Measurements from ENCODE around the gene DIPK1A.
"Not testable (repeated sequence)": the region's sequence is repeated elsewhere in the genome, so short reads cannot be mapped to it uniquely, and the experiment has no call there.

The DIPK1A gene

DNA sequence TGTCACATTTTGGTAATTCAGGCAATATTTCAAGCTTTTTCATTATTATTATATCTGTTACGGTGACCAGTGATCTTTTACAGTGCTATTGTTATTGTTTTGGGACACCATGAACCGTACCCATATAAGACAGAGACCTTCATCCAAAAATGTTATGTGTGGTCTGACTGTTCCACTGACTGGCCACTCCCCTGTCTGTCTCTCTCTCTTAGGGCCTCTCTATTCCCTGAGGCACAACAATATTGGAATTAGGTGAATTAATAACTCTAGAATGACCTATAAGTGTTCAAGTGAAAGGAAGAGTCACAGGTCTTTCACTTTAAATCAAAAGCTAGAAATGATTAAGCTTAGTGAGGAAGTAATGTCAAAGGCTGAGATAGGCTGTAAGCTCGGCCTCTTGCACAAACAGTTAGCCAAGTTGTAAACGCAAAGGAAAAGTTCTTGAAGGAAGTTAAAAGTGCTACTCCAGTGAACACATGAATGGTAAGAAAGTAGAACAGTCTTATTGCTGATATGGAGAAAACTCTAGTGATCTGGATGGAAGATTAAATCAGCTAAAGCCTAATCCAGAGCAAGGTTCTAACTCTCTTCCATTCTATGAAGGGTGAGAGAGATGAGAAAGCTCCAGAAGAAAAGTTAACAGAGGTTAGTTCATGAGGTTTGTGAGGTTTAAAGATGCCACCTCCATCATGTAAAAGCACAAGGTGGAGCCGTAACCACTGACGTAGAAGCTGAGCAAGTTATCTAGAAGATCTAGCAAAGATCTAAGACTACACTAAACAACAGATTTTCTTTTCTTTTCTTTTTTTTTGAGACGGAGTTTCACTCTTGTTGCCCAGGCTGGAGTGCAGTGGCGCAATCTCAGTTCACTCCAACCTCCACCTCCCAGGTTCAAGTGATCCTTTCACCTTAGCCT lies 19.7 kb upstream of the DIPK1A start:
- no peak for DNase-seq (ENCODE audit: low read depth in 3 of 3)

DNA sequence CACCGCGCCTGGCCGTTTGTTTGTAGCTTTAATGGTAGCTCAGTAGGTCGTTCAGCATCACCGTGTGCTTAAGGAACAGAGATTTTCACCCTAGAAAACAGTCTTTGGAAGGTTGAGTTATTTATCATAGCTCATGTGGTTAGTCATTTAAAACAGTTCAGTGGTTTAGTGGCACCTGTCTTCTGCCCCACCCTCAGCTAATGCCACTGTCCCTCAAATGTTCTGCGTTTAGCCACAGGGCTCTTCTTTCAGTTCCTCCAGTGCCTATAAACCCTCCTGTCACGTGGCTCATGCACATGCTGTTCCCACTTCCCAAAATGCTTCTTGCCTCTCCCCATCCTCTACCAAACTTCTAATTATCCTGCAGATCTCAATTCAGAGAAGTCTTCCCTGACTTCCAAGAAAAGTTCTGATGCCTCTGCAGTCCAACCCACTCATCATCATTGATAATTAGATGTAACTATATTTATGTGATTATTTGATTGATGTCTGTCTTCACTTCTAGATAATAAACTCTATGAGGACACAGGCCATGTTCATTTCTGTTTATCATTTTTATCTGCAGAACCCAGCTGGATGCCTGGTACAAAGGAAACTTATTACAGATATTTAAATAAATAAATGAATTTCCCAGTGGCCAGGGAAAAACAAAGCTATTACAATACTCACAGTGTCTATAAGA lies 14.4 kb upstream of the DIPK1A start:
- DNase-seq (ENCODE audit: low read depth in 3 of 3): no peak

DNA sequence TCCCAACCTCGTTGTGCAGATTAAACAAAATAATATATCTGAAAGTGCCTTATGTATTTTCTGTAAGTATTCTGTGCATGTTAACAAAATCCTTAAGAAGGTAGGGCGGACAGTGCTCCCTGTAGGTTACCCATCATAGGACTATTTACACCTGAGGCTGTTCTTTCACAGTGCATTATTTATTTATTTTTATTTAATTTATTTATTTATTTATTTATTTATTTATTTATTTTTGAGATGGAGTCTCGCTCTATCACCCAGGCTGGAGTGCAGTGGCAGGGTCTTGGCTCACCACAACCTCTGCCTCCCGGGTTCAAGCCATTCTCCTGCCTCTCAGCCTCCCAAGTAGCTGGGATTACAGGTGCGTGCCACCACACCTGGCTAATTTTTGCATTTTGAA lies 12.8 kb upstream of the DIPK1A start:
- not testable (repeated sequence) for DNase-seq (ENCODE audit: low read depth in 3 of 3)

DNA sequence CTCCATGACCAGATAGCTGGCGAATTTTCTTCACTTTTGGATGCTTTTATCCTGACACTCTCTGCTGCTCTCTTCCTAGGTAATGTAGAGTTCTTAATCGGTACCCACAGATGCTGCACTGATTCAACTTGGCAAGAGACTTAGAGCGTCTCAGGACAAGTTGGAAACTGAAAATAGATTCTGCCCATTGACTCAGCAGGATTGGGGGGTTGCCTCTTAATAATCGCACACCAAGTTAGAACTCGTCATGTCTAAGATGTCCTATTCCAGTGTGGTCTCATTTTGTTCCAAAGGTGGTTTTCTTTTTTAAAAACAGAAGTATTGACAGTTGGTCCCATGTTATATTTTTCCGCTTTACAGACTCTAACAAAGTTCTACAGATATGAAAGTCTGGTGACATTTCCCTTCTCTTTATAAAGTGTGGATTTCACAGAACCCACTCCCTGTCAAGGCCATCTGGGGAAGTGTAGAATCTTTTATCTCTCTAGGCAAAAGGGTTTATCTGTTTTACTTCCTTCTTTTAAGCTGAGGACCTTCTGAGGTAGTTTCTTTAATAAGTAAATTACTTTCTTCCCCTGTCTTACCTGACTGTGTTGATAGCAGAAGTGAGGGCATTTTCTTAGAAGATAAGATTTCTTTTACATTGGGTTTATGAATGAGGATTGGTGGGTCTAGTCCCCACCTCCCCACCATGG lies 12.1 kb upstream of the DIPK1A start:
- DNase-seq (ENCODE audit: low read depth in 3 of 3): no peak

DNA sequence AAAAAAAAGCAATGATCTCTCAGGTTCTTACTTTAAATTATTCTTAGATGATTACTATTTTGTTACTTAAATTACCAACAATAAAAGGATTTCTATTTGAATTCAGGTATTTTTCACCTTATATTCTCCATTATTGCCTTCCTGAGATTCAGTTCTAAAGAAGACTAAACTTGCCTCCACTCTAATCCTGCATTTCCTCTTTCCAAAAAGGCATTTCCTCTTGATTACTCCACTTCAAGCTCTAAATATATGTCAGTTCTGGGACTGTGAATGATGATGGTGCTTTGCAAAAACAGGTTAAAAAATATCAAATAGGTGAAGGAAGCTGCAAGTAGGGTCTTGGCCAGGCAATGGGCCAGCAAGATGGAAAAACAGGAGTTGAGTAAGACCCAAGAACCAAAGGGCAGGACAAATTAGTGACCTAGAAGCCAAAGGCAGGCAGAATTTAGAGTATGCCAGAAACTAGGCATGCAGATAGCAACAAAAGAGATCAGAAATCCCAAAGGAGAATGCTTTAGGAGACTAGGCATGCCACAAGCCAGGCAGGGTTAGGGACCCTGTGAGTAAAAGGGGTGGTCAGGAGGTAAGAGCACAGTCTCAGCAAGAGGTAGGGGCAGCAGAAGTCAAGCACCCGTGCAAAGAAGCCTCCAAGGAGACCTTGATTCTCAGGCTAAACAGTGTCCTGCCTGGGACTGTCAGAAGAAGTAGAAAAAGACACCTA lies 11.3 kb upstream of the DIPK1A start:
- DNase-seq (ENCODE audit: low read depth in 3 of 3): no peak

DNA sequence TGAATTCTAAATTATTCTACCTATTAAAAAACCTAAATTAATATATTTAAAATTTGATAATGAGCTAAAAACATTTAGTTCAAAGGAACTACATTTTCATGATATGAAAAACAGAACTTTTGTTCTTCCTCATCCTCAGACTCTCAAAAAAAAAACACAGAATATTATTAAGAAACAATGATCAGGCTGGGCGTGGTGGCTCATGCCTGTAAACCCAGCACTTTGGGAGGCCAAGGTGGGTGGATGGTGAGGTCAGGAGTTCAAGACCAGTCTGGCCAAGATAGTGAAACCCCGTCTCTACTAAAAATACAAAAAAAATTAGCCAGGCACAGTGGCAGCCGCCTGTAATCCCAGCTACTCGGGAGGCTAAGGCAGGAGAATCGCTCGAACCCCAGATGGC lies 10.7 kb upstream of the DIPK1A start:
- DNase-seq (ENCODE audit: low read depth in 3 of 3): not testable (repeated sequence)

DNA sequence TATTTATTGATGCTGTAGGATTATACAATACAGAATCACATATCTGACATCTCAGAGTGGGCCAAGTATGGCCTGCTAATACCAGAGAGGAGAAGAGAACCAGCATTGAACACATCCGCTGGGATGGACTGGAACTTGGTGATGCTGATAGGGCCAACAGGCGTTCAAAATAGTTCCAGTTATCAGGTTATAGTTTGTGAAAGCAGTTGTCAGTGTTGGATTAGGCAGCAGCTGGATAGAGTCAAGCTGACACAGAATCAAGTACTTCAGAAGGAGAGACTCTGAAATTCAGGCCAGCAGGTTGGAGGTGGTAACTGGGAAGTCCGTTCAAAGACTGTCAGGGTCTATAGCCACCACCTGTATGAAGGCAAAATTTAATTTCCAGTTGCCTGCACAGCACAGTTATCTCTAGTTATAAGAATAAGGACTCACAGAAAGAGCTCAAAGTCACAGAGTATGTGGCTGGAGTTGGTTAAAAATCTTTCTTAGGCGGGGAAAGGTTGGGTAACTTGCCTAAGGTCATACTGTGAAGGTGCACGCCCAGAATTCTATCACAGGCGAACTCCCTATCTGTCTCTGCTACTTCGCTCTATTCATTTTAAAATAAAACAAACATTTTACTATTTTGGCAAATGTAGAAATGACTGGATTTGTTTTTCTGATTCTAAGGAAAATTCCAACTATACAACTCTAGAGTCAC lies 9.9 kb upstream of the DIPK1A start:
- no peak for DNase-seq (ENCODE audit: low read depth in 3 of 3)

DNA sequence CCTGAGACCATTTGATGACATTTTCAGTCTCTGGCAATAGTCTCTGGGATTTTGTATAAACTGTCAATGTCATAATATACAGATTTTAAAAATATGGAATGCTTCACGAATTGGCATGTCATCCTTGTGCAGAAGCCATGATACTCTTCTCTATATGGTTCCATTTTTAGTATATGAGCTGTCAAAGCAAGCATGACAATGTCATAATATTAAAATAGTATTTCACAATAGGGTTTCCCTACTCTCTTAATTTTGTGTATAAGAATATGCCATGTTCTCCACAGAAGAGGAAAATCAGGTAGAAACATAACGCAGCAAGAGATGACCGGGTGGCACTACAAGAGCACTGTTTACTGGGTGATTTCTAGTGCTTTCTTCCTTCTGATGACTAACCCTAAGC lies 8.3 kb upstream of the DIPK1A start:
- DNase-seq (ENCODE audit: low read depth in 3 of 3): no peak

DNA sequence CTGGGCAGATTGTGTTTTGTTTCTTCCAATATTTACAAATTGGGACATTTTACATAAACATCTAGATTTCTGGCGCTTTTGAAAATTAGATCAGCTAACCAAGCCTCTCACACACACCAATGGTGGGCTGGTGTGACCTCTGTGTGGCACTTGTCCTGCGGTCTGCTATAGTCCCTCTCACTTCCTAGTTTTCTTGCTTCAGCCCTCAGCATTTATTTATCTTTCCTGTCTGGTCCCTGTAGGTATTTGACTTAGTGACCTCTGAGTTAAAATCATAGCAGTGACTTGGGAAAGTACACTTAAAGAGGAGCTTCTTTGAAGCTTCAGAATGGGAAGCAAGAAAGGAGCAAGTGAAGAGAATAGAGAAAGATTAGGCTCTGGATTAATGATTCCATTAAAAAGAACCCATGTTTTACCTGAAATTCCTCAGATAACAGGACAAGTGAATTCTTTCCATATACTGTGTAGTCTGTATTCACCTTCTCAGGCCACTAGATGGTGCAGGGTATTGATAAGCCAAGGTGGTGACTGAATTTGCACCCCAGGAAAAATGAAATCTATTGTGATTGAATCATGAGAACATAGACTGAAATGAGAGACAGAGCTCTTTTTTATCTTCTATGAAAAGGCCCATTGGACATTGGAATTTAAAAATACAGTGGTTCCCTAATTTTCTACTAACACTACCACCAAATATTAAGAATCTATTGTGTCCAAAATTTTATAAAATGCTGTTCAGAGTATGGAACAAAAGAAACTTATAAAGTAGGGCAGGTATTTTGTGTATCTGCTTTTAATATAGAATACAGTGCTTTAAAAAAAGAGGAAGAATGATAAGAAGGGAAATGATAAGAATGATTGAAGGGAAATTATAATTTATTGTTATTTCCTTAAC lies 7.1 kb upstream of the DIPK1A start:
- DNase-seq (ENCODE audit: low read depth in 3 of 3): no peak

DNA sequence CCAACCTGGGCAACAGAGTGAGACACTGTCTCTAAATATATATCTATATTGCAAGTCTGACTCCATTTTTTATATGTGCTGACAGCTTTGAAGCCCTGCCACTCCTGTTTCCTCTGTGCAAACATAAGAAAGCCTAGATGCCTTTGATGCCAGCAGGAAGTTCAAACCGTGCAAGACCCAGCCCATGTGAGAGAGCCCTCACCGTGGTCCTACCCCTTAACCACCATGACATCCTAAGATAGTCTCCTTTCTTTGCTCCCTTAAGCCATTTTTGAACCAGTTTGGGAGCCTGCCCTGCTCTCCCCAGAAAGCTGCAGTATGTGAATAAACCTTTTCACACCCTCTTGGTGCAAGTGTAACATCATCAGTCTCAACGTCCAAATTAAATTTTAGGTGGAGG lies 3.7 kb upstream of the DIPK1A start:
- DNase-seq (ENCODE audit: low read depth in 3 of 3): no peak

DNA sequence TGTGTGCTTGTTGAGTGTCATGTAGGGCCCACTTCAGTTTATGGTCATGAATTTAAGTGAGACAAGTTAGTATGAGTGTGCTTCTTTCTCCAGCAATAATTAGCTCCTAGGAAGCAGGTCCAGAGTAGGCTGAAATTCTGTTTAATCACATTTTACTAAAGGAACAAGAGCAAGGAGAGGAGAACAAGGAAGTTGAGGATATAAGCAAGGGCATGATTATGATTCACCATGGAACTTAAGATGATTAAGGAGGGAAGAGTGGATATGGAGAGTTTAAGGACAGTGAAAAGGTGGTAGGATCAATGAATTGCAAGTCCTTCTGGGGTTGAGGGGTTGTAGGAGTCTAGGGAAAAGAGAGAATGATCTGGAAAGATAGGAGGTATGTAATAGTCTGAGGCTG lies 3.1 kb upstream of the DIPK1A start:
- no peak for DNase-seq (ENCODE audit: low read depth in 3 of 3)

DNA sequence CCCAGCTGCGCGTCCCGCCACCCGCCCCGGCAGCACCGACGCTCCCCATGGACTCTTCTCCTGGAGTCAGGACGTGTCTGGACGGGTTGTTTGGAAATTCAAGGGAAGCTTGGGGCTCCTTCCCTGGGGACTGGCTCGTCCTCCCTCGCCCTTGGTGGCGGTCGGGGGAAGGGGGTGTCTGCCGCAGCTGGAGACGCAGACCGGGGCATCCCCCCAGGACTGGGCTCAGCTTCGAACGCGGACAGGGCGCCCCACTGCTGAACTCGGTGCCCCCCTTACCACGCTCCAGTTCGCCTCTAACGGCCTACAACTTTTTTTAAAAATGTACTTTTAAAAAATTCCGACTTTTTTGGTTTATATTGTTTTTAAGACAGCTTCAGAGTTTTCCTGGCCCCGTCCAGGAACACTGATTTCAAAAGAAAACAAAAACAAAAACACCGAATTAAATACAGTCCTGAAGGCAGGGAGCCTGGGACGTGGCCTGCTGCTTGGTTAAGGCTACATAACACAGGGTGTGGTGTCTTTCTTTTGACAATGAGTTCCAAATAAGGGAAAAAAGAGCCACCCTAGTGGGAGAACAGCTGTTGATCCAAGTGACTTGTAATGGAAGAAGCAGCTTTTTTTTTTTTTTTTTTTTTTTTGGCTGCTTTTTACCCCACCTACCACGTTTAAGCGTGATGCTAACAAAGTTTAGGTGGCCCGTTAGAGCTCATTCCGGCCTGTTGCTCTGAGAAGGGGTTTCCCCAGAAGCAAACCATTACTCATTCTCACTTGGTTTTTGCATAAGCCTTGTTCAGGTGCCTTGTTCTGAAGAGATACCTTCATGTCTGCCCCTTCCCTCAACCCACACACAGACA lies 862 bp upstream of the DIPK1A start:
- peak; percentile 32 to 57 (median 52) for DNase-seq (ENCODE audit: low read depth in 3 of 3)

DNA sequence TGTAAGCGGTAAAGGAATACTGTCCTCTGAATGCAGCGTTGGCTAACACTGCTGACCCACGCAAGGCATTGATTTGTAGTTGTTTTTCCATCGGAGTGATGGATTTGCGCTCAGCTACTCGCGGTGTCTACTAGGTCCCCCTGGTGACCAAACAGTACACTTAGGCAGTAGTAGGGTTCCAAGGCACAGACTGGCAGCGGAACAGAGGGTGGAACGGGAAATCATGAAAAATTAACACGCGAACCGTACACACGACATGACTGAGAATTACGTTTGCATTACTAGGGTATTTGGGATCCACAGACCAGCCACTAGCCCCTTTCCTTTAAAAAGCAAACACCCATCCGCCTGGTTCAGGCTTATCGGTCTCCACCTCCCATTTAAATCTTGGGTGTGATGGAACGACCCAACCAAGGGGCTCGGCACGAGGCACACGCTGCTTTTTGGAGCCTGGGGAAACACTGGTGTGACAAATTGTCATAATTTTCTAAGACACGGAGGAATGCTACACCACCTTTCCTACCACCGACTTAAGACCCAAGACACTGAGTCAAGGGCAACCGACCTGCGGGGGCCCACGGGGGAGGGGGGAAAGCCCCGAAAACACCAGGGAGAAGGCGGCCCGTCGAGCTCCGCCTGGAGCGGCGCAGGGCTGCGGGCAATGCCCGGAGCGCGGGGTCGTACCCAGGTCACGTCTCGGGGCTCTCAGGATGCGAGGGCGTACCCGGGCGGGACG lies 699 bp downstream of the DIPK1A start:
- DNase-seq (ENCODE audit: low read depth in 3 of 3): peak; percentile 35 to 52 (median 40)

DNA sequence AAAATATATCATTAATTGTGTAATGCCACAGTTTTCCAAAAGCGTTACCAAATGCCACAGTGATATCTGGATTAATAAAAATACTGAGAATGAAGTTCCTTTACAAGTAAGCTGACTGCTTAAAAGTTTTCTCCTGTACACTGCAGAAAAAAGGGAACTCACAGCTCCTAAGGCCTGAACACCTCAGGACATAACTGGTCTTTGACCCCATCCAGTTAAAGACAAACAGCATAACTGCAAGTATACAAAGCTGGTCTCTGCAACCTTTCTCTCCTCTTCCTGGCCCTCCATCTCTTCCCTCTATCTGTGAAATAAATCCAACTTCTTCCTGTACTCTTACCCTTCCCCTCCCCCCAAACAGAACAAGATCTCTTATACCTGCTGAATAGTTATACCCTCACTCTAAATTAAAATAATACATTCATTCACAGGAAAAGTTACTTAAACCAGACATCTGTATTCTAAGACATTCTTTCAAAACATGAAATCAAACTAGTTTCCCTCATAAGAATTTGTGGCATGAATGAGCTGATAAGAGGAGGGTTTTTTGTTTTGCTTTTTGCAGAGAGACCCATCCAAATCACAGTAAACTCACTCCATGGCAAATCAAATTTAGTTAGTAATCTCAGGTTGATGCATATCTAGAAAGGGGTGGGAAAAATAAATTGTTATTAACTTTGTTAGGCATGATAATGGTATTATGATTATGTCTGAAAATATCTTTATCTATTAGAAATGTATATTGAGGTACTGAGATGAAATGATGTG lies 2.9 kb downstream of the DIPK1A start:
- no peak for DNase-seq (ENCODE audit: low read depth in 3 of 3)

DNA sequence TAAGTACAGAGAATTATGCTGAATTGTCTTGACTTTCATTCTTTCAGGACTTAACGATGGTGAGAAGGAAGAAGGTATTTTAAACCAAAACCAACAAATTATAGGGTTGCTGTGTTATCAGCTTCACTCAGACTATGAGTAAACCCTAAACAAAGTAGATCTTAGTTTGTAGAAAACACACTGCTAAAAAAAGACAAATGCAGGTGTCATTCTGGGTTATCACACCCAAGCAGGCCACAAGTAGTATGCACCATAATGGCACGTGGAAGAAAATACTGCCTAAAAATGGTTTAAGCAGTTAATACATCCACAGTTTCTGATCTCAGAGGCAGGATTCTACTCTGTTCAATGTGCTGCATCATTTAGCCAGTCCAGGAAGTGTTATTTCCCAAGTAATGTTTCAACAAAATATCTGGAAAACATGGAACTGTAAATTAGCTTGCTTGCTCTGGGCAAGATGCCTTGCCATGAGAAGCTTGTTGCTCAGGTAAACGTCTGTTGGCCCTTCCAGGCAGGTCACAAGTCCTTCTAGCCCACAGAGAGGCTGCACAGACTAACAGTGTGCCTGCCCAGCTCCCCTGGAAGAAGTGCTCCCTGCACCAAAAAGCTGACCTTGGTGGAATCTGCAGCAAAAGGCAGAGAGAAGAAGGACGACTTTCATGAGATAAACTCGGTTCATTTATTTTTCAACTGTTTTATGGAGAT lies 4.1 kb downstream of the DIPK1A start:
- no peak for DNase-seq (ENCODE audit: low read depth in 3 of 3)

DNA sequence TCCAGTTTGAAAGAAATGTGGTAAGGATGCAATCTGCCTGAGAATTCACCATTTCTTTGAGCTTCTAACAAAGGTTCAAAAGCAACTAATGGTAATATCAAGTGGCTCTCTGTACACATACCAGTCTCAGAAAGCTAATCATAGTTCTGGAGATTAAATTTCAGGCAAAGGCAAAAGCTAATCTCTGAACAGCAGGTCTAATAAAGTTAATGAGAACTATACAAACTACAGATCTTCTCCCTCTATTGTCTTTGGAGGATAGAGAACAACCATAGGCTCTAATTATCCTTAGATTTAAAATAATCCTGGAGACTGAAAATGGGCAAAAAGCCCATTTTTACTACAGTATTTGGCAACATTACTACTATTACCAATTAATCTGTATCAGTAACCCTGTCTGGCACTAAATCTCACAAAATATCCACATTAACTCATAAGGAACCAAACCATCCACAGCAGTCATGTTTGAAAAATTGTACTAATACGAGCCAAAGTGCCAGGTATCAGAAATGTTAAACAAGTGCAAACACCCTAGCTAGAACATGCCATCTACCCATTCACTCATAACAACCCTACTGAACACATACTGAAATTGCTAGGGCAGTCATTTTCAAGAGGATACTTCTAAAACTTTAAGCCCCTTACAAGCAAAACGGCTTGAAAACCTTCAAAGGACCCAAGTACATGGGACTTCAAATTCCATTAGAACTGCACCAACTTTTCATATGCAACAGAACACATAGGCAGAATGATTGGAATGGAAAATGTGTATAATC lies 4.8 kb downstream of the DIPK1A start:
- DNase-seq (ENCODE audit: low read depth in 3 of 3): no peak
